ENCODE measurements around the gene RGL4.
A peak's percentile ranks its signal among the peaks of the same experiment; 100 is the strongest.
"Not testable (repeated sequence)": the region's sequence is repeated elsewhere in the genome, so short reads cannot be mapped to it uniquely, and the experiment has no call there.

RGL4 gene

GRCh38 chr22:23690713-23691112 lies at the start of gene RGL4:
Gene RGL4 (plus strand): TSS chr22:23691013. CDS start chr22:23692031, 1,018 bp downstream.
- DNase-seq, result no peak

- not testable (repeated sequence) for DNase-seq
Observed at GRCh38 chr22:23646526-23646925, 44.3 kb upstream of the RGL4 start.

- DNase-seq, result no peak
Observed at GRCh38 chr22:23649071-23649501, 41.7 kb upstream of the RGL4 start.

GRCh38 chr22:23651676-23652075 lies 39.1 kb upstream of the RGL4 start:
- DNase-seq, result no peak

GRCh38 chr22:23652286-23652685 lies 38.5 kb upstream of the RGL4 start:
- DNase-seq, result no peak

- no peak for DNase-seq
Observed at GRCh38 chr22:23652711-23653110, 38.1 kb upstream of the RGL4 start.

GRCh38 chr22:23655891-23656475 lies 34.8 kb upstream of the RGL4 start:
- no peak for DNase-seq

GRCh38 chr22:23657727-23658126 lies 33.1 kb upstream of the RGL4 start:
- DNase-seq, result no peak

GRCh38 chr22:23660381-23660780 lies 30.4 kb upstream of the RGL4 start:
- not testable (repeated sequence) for DNase-seq

GRCh38 chr22:23670378-23671295 lies 20.2 kb upstream of the RGL4 start:
- DNase-seq, result no peak

- not testable (repeated sequence) for DNase-seq
Observed at GRCh38 chr22:23671387-23671786, 19.4 kb upstream of the RGL4 start.

GRCh38 chr22:23672307-23673049 lies 18.3 kb upstream of the RGL4 start:
- not testable (repeated sequence) for DNase-seq

- DNase-seq, result no peak
Observed at GRCh38 chr22:23673050-23673620, 17.7 kb upstream of the RGL4 start.

- DNase-seq, result no peak
Observed at GRCh38 chr22:23673826-23674690, 16.8 kb upstream of the RGL4 start.

- DNase-seq, result not testable (repeated sequence)
Observed at GRCh38 chr22:23674886-23675501, 15.8 kb upstream of the RGL4 start.

- peak; percentile 17 to 29 for DNase-seq
Observed at GRCh38 chr22:23675502-23676415, 15.1 kb upstream of the RGL4 start.

- not testable (repeated sequence) for DNase-seq
Observed at GRCh38 chr22:23676841-23677700, 13.7 kb upstream of the RGL4 start.

GRCh38 chr22:23677701-23677995 lies 13.2 kb upstream of the RGL4 start:
- DNase-seq, result no peak

- no peak for DNase-seq
Observed at GRCh38 chr22:23678133-23678532, 12.7 kb upstream of the RGL4 start.

All from CD4-positive, alpha-beta T cell treated with Interleukin-1 beta for 1 hour (primary cell).